Panc1 (cell line): Measurements from ENCODE around the gene FAM156A.
"Not testable (repeated sequence)": the region's sequence is repeated elsewhere in the genome, so short reads cannot be mapped to it uniquely, and the experiment has no call there.

Experiments
- POLR2AphosphoS5 ChIP-seq: IDR thresholded peaks from 2 replicates; pipeline ENCODE4 v1.6.1; 2012; ENCODE audit warnings: mild to moderate bottlenecking, low read depth, low read length, moderate library complexity
- REST ChIP-seq, 2 experiments: IDR thresholded peaks; 2 replicates each; pipeline ENCODE4 v1.6.1; 2011 to 2012; ENCODE audit warnings: low read depth in 2 of 2, control low read depth in 1 of 2, low read length in 1 of 2, mild to moderate bottlenecking in 1 of 2, moderate library complexity in 1 of 2; ENCODE audit not compliant: insufficient read depth in 1 of 2
- TF ChIP-seq, protein P1 (sequence below): fragments of 450-650 bp; IDR thresholded peaks from 2 replicates; pipeline ENCODE4 v1.5.1; 2017; ENCODE audit warnings: mild to moderate bottlenecking

DNA sequence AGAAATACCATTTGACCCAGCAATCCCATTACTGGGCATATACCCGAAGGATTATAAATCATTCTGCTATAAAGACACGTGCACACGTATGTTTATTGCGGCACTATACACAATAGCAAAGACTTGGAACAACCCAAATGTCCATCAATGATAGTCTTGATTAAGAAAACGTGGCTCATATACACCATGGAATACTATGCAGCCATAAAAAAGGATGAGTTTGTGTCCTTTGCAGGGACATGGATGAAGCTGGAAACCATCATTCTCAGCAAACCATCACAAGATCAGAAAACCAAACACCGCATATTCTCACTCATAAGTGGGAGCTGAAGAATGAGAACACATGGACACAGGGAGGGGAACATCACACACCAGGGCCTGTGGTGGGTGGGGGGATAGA is 28.1 kb downstream of the FAM156A start:
- TF ChIP-seq, protein P1, sequence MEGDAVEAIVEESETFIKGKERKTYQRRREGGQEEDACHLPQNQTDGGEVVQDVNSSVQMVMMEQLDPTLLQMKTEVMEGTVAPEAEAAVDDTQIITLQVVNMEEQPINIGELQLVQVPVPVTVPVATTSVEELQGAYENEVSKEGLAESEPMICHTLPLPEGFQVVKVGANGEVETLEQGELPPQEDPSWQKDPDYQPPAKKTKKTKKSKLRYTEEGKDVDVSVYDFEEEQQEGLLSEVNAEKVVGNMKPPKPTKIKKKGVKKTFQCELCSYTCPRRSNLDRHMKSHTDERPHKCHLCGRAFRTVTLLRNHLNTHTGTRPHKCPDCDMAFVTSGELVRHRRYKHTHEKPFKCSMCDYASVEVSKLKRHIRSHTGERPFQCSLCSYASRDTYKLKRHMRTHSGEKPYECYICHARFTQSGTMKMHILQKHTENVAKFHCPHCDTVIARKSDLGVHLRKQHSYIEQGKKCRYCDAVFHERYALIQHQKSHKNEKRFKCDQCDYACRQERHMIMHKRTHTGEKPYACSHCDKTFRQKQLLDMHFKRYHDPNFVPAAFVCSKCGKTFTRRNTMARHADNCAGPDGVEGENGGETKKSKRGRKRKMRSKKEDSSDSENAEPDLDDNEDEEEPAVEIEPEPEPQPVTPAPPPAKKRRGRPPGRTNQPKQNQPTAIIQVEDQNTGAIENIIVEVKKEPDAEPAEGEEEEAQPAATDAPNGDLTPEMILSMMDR = not testable (repeated sequence)
- not testable (repeated sequence) for TF ChIP-seq REST (IDR thresholded peaks at IDR 0.05; ENCODE audit: insufficient read depth in 1 of 2, low read depth in 2 of 2, low read length in 1 of 2); POLR2AphosphoS5
